ENCODE results near the gene BRINP2. TPM values are rescaled to one million over a fixed set of nuclear protein-coding genes. Genes with fewer than 3 reads are reported as not detected.
A peak's percentile ranks its signal among the peaks of the same experiment; 100 is the strongest.

Gene BRINP2
- total RNA-seq, 1 donor from 2014 or later, result not detected

DNA sequence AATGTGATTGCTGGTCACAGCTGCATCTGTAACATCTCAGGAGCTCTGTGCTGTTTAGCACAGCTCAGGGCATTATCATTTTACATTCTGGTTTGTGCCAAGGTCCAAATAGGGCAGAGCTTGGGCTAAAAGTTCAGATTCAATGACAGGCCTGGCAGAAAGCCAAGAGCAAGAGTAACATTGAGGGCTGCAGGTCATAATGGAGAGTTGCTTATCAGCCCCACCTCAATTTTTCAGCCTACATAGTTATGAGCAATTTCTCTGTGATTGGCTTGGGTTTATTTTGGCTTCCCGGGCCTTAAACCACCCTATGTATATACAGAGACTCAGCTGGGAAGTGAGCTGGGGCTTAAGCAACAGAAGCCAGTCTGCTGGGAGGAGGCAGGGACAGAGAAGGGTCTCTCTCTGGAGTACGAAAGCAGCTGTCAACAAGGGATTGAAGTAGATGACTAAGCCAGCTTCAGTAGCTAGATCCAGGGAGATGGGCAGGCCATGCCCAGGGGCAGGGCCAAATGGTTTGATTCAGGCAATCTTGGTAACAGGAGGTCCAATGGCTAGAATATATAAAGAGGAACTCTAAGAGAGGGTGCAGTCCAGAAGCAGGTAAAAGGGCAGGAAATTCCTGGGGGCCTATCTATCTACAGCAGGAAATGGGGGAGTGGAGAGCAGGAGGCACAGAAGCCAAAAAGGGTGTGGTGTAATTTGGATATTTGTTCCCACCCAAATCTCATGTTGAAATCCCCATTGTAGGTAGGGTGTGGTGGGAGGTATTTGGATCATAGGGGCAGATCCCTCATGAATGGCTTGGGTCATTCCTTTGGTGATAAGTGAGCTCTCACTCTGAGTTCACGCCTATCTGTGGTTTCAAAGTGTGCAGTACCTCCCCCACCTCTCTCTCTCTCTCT is 49.0 kb downstream of the BRINP2 start:
- DNase-seq (ENCODE audit: low read depth), result no peak

GRCh38 chr1:177223359-177223758 is 52.6 kb downstream of the BRINP2 start:
- no peak for DNase-seq (ENCODE audit: low read depth)

DNA sequence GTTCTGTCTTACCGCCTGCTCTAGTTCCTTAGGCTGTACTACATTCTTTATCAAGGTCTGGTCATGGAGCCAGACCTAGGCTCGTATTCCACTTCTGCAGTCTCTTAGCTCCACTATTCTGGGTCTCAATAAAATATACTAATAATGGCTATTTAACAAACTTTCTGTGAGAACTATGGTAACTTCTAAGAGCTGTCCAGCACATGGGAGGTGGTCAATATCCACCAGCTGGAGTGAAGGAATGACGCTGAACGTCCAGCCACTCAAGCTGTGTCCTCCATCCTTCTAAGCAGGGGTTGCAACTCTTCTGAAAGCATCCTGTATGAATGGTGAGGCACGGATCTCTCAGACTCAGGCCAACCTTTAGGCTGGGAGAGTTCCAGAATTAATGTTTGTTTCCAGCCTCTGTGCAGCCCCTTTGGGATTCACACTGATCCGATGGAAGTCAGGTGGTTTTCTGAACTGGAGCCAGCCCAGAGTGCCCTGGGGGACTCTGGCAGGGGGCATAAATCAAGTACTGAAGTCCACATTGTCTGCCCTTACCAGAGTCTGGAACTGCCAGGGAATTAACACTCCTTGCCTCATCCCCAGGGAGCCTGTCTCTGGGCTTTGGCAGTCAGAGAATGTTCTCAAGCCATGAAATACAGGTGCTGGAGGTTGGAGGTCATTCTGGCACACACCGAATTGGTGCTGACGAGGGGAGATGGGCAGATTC is 57.4 kb downstream of the BRINP2 start:
- no peak for DNase-seq (ENCODE audit: low read depth)

- peak; percentile 80 for DNase-seq (ENCODE audit: low read depth)
Measured at GRCh38 chr1:177228693-177229065, 57.9 kb downstream of the BRINP2 start.

DNA sequence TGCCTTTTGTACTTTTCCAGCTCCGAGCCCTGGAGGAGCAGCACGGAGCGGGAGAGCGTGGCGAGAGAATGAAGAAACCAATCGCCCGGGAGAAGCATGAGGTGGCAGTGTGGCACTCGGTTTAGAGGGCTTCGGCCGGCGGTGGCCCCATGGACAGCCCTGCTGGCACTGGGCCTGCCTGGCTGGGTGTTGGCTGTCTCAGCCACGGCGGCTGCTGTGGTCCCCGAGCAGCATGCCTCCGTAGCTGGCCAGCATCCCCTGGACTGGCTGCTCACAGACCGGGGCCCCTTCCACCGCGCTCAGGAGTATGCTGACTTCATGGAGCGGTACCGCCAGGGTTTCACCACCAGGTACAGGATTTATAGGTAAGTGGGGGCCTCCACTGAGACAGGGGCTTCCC is 59.0 kb downstream of the BRINP2 start:
- DNase-seq (ENCODE audit: low read depth), result no peak

DNA sequence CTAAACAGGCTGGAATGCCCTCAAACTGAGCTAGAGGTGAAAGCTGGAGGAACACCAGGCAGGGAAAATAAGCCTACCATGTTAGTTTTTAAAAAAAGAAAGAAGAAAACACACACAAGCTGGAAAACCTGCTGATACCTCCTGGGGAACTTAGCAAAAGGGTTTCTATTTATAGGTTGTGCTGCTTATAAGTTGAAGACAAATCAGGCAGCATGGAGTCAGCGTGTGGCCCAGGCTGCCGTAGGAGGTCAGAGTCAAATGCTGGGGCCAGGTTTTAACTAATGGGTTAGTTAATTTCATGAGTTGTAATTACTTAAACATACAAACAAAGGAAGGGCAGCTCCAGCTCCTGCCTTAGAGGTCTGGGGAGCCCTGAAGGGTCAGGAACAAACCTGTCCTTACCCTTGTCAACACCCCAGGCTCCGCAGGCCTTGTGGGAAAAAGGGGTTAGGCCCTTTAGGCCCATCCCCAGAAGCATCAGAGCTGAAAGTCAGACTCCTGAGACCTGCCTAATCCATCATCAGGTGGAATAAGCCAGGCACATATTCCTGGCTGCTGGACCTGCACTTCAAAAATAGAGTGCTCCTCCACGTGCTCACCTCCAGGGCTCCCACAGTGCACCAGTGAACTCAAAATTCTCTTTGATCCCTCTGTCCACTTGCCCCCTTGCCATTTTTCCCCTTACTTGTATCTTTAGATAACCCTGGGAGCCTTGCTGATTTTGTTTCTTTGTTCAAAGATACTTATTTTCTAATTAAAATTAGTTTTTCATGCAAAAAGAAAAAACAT is 59.7 kb downstream of the BRINP2 start:
- DNase-seq (ENCODE audit: low read depth), result no peak

DNA sequence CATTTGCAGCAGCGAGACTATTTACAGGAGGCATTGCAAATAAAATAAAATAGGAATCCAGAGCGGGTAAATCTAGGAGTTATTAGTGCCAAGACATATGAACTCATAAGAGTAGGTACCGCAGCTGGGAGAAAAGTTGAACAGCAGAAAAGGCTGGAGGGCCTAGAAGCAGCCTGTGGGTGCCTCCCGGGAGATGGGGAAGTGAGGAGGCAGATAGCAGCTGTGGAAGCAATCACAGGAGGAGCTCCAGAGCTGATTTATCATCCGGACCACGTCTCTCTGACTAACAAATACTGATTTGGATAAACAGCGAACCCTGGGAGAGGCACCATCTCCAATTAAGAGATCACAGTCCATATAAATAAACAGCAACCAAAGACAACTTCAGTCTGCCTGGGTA is 64.6 kb downstream of the BRINP2 start:
- DNase-seq (ENCODE audit: low read depth), result no peak

- no peak for DNase-seq (ENCODE audit: low read depth)
Measured at GRCh38 chr1:177236962-177237361, 66.2 kb downstream of the BRINP2 start.

DNA sequence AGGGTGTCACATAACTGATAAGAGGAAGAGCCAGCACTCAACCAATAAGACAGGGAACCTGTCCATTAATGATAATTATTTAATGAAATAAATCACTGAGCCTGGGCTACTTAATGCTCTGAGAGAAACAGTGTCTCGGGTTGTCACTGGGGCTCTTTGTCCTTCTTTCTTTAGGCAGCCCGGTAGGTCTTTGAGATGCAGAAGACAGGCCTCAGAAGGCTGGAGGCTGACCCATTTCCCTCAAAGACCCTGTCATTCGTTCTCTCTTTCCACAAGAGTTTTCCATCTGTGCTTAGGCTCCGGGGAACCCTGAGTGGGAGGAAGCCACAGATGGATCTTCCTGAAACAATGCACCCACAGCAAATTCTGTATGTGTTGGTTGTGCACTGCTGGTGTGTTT is 68.2 kb downstream of the BRINP2 start:
- no peak for DNase-seq (ENCODE audit: low read depth)

DNA sequence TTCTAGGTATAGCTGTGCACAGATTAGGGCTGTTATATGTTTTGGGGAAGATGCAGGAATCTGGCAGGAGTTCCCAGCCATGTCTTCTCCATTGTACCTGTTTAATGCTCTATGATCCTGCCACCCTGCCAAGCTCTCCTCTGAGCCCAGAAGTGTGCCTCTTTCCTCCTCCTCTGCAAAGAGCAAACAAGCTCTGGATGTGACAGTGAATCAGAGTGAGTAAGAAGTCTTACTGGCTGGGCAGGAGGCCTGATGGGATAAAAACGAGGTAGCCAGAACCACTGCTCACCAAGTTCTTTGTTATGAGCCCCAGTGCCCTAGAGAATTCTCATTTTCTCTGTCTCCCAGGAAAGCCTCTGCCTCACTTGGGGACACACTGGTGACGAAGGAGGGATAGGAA is 69.0 kb downstream of the BRINP2 start:
- no peak for DNase-seq (ENCODE audit: low read depth)

- no peak for DNase-seq (ENCODE audit: low read depth)
Measured at GRCh38 chr1:177243773-177244172, 73.0 kb downstream of the BRINP2 start.

DNA sequence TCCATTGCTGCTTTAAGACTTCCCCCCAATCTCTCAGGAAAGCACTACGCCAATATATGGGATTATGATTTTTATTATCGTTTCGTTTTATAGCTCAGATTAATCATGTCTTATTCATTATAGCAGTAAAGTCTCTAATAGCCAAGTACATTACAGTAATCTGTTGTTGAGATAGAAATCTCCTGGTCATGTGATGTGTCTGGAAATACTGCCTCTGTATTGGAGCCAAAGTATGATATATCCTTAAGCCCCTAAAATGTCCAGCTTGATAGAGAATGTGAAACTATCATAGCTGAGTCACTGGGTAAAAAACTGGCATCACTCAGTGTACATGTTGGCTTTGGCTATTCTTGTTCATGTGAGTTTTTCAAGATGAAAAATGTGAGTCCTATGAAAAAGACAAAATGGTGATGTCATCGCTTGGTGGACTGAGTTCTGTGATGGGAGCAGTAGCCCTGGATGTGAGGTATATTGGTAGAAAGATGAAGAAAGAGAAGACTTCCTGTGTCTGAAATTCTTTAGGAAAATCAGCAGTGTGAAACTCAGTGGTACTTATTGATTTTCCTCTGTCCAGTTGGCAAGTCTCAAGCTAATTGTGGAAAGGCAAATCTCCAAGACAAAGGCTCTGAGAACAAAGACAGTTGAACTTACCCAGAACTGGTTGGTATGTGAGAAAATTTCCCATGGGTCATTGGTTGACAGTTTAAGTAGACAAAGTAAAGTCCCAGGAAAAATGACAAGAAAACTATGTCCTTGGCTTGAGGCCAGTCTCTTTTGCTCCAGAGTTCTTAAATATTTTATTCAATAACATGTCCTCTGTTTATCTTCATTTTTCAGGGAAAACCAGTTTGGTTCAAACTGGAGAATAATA is 76.2 kb downstream of the BRINP2 start:
- no peak for DNase-seq (ENCODE audit: low read depth)

GRCh38 chr1:177247623-177248176 is 76.9 kb downstream of the BRINP2 start:
- DNase-seq (ENCODE audit: low read depth), result no peak

GRCh38 chr1:177248258-177248657 is 77.5 kb downstream of the BRINP2 start:
- DNase-seq (ENCODE audit: low read depth), result no peak

DNA sequence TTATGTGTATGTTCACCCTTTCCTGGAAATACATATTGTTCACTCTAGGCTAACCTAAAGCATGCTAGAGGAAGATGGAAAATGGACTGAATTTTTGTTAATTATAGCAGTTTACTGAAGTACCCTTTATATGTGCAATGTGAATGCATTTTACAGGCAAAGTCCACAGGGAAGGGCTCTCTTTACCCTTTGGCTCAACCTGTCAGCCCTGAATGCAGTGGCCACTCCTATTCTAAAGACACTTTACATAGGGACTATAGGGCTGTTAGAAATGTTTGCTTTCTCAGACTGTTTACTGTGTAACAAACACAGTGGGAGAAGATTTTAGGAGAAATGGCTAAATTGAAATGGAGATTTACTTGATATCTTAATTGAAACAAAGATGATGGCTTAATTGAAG is 78.5 kb downstream of the BRINP2 start:
- DNase-seq (ENCODE audit: low read depth), result no peak

DNA sequence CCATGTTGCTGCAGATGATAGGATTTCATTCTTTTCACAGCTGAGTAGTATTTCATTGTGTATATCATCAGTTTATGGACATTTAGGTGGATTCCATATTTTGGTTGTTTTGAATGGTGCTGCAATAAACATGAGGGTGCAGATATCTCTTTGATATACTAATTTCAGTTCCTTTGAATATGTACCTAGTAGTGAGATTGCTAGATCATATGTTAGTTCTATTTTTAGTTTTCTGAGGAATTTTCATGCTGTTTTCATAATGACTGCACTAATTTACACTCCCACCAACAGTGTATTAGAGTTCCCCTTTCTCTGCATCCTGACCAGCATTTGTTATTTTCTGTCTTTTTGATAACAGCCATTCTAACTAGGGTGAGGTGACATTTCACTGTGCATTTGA is 82.1 kb downstream of the BRINP2 start:
- DNase-seq (ENCODE audit: low read depth), result no peak

DNA sequence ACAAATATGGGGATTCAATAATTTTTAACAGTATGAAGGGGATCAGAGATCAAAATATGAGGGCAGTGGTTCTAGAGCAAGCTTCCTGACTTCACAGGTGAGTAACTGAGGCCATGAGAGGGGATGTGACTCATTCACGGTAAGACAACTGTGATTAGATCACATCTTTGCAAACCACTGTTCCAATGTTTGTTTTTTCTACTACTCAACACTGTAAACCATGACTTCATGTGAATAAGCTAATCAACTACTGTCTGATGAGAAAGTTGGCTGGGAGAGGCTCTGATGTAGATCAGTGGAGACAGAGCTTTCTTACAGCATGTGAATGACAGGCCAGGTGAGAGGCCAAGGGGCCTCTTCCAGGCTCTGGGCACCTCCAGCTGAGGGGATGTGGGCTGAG is 84.7 kb downstream of the BRINP2 start:
- peak; percentile 96 for DNase-seq (ENCODE audit: low read depth)

DNA sequence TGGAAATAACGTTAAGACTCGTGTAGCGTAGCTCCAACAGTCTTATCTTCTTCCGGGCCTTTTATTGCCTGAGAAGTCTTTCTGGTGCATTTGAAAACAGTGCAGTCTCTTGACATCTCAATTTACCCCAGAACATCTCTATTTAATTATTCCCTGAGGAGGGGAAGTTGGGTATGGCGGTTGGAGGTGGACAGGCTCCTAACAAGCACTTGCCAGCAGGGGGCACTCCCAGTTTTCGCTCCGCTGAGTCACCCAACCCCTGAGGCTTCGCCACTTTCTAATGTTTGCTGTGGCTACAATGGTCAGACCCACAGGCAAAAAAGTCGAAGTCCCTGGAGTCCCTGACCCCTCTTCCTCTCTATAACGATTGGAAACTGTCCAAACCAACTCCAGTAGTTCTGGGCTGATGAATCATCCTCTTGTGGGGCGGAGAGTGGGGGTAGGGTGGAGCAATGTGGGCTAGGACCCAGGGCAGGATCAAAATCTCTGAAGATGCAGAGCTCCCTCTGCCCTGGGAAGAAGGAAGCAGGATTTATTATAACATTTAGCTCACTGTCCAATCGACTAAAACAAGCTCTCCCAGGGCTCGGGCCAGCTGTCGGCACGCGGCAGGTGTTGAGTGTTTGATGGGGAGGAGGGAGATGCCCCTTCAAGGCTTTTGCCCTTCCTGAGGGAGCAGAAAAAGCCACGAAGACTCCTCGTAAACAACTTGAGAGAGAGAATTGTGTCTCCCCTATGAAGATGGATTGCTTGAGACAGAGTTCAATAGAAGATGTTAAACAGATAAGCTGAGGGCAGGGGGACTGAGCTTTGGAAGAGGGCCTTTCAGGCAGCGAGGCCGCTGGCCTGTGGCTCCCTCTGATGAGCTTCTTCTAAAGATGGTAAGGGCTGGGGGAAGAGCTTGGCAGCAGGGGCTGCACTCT is 85.7 kb downstream of the BRINP2 start:
- DNase-seq (ENCODE audit: low read depth), result peak; percentile 99

GRCh38 chr1:177257128-177257527 is 86.4 kb downstream of the BRINP2 start:
- no peak for DNase-seq (ENCODE audit: low read depth)

DNA sequence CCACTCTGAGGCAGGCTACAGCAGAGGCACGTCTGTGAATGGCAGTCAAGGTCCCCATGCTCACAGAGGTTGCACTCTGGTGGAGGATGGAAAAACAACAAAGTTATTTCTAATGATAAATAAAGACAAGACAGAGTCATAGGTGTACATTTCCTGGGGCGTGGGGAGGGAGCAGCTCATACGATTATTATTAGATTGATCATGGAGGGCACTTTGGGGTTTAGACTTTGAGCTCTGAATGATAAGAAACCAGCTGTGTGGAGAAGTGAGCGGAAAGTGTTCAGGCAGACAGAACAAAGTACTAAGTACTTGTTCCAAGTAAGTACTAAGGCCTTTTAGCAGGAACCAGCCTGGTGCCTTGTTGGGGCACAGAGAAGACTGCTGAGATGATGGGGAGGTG is 86.8 kb downstream of the BRINP2 start:
- DNase-seq (ENCODE audit: low read depth), result no peak
